MG63 (cell line): ENCODE data around the gene ALKBH4. TPM values are rescaled to one million over a fixed set of nuclear protein-coding genes. Genes with fewer than 3 reads are reported as not detected.
"Not testable (repeated sequence)": the region's sequence is repeated elsewhere in the genome, so short reads cannot be mapped to it uniquely, and the experiment has no call there.

Experiments used
- DNase-seq: peaks from one replicate; pipeline ENCODE4 v3.0.0-alpha.2; 2020
- H3K27me3 ChIP-seq: fragments of 250-450 bp; sonication (Bioruptor Pico); 2 replicates; pipeline ENCODE4 v1.5.1; 2020; ENCODE audit warnings: mild to moderate bottlenecking, moderate library complexity
- H3K36me3 ChIP-seq: fragments of 250-450 bp; sonication (Bioruptor Pico); 2 replicates; pipeline ENCODE4 v1.5.1; 2020; ENCODE audit warnings: mild to moderate bottlenecking, moderate library complexity
- H3K4me3 ChIP-seq: fragments of 250-450 bp; sonication (Bioruptor Pico); 2 replicates; pipeline ENCODE4 v1.5.1; 2020; ENCODE audit warnings: mild to moderate bottlenecking, moderate library complexity
- H3K9me3 ChIP-seq: fragments of 250-450 bp; sonication (Bioruptor Pico); 2 replicates; pipeline ENCODE4 v1.5.1; 2020; ENCODE audit warnings: mild to moderate bottlenecking, moderate library complexity
- total RNA-seq: library from RNA; depleted of rRNA; stranded (reverse); fragments of >200 nt; shearing (Covaris generic); gene quantifications from 2 replicates; pipeline ENCODE4 v1.2.3, GENCODE V29; 2014; ENCODE audit warnings: low replicate concordance

Gene ALKBH4
- total RNA-seq, 1 experiment from 2014 or later = 17.1 TPM

DNA sequence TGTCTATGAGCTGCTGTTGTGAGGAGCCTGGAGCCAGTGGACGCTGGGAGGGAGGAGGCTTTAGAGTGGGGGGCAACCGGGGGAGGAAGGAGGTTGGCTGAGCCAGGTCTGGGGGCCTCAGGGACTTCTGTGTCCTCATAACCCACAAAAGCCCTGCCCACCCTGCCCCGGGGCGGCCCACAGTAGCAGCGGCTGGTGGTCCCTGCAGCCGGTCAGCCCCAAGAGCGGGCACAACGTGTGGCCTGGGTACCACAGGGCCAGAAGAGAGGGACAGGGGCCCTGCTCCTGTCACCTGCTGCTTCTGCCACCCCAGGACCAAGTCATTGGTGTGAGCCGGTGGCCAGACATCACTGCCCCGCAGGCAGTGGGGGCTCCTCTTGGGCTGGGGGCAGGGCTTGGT lies 17.3 kb upstream of the ALKBH4 start:
- H3K4me3 ChIP-seq, DNase-seq, H3K27me3 ChIP-seq, H3K36me3 ChIP-seq, H3K9me3 ChIP-seq: not testable (repeated sequence)

DNA sequence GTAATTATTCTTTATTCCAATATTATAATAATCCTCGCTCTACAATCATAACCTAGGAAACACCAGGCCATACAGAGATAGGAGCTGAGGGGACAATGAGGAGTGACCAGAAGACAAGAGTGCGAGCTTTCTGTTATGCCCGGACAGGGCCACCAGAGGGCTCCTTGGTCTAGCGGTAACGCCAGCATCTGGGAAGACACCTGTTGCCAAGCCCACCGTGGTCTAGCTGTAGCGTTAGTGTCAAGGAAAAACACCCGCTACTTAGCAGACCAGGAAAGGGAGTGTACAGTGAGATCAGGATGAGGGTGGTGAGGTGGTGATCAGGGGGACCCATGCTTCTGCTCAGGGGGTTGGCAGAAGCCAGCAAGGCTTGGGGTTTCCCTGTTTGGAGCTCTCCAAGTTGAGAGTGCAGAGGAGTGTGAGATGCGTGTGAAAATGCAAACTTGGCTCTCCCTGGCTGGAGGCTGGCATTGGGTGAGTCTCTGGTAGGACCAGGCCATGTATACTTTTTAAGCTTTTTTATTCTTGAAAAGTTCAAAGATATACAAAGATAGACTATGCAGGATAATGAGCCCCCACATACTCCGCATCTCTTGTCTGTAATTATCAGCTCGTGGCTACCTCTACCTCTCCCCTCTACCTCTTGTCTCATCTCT lies 15.4 kb upstream of the ALKBH4 start:
- H3K4me3 ChIP-seq, H3K9me3 ChIP-seq, H3K27me3 ChIP-seq, H3K36me3 ChIP-seq: not testable (repeated sequence)
- peak; percentile 42 for DNase-seq

GRCh38 chr7:102479209-102479584 lies 14.5 kb upstream of the ALKBH4 start:
- H3K36me3 ChIP-seq, H3K9me3 ChIP-seq, H3K27me3 ChIP-seq, DNase-seq, H3K4me3 ChIP-seq: not testable (repeated sequence)

- not testable (repeated sequence) for H3K9me3 ChIP-seq, H3K36me3 ChIP-seq, H3K27me3 ChIP-seq
- peak within 1 kb of the TSS; percentile 70 for H3K4me3 ChIP-seq
- DNase-seq = peak; percentile 74
Observed at GRCh38 chr7:102478314-102479208, 13.9 kb upstream of the ALKBH4 start, which contains the start of gene POLR2J. Gene POLR2J (minus strand): TSS chr7:102478922. CDS start chr7:102478860, 62 bp downstream.

DNA sequence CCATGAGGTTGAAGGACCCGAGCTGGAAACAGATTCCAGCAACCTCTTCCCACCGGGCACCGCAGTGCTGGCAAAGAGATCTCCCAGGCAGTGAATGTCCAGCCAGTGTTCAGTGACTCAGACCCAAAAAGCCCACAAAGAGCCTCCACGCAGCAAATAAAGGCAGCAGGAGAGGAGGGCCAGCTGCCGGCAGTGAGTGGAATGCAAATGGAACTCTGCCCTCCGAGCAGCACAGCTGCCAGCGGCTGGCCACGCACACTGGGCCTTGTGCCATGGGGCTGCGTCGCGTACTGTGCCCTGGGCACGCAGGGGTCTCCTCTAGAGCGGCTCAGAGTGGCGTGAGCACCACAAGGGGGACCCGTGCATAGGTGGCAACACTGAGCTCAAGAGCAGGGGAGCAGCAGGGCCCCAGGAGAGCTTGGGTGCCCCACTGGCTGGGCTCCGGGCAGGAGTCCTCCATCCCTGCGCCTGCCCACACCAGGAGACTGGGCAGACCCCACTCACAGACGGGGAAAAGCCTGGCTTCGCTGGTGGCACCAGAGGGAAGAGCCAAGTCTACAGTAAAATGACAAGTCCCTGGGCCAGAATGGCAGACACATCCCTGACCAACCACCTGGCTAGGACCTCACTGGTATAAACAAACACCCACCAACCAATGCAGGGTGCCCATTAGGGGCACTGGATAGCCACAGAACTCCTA lies 10.2 kb upstream of the ALKBH4 start:
- H3K4me3 ChIP-seq, H3K36me3 ChIP-seq, H3K9me3 ChIP-seq, H3K27me3 ChIP-seq: not testable (repeated sequence)
- DNase-seq = peak; percentile 55

DNA sequence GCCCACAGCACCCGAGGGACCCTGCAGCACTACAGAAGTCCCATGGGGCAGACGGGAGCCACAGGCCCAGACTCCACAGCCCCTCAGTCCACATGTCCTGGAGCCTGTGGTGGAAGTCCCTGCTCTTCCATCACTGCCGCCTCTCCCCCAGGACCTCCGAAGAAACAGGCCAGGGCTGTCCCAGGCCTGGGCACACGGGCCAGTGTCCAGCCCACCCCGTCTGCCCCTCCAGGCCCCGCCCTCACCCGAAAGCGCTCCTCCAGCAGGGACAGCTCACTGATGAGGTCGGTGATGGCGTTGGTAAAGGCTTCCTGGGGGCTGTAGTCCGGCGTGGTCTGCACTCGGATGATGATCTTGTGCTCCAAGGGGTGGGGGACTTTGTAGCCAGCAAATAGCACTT lies 9.5 kb upstream of the ALKBH4 start:
- not testable (repeated sequence) for DNase-seq, H3K9me3 ChIP-seq

DNA sequence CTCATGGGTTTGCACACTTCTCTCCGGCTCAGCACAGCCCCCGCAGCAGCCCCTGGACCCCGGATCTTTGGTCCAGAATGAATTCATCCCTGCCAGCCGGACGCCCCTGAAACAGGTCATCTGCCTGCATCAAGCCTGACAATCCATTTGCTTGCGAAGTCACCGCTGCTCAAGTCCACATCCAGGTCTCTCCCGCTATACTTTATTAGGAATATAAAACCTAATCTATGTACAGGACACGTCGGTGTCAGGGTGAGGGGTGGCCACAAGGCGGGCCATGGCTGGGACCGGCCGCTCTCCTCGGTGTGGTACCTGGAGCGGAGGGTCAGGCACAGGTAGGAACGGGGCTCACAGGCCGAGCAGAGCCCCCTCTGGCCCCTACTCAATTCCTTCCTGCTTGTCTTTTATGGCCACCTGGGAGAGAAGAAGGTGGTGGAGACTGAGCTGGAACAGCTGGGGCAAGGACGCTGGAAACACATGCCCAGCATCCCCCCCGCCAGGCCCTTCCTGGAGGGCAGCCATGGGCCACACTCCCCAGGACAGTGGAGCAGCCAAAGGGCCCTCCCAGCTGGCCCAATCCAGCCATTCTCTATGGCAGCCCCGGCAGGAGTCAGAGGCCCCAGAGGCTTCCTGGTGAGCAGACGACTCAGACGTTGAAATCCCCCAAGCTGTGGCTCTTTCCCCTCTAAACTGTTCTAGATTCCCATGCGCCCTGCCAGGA lies 8.8 kb upstream of the ALKBH4 start:
- DNase-seq = no peak
- Histone ChIP-seq H3K36me3 (peaks cover 3% of the 10 kb centered on the region; the same call in 1 of the 2 replicates), H3K4me3 (no peak overlapping the region), H3K9me3 (no peaks in the 10 kb centered on the region), H3K27me3 (no peaks in the 10 kb centered on the region)

More for the DNA sequence above, 9.5 kb upstream of the ALKBH4 start:
- not testable (repeated sequence) for H3K4me3 ChIP-seq, H3K27me3 ChIP-seq, H3K36me3 ChIP-seq

DNA sequence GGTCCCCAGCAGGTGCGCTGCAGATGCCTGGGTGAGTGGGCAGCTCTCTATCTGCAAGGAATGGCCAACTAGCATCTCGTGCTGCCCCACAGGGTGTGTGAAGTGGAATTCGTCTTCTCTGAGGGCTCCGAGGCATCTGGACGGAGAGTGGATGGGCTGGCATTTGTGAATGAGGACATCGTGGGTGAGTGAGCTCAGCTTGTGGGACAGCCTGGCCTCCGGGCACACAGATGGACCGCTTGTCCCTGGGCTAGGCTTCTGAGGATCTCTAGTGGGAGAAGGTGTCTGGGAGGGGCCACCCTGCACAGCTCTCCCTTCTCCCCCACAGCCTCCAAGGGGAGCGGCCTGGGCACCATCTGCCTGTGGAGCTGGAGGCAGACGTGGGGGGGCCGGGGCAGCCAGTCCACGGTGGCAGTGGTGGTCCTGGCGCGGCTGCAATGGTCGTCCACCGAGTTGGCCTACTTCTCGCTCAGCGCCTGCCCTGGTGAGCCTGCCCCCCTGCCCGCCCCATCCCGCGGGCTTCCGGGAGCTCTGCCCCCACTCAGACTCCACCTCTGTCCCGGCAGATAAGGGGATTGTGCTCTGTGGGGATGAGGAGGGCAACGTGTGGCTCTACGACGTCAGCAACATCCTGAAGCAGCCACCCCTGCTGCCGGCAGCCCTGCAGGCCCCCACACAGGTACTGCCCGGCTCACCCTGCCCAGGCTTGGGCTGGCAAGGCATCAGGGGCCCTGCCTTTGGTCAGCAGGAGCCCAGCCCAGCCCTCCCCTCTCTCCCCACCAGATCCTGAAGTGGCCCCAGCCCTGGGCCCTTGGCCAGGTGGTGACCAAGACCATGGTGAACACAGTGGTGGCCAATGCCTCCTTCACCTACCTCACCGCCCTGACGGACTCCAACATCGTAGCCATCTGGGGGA lies 7.7 kb upstream of the ALKBH4 start:
- Histone ChIP-seq H3K4me3 (no peak overlapping the region), H3K36me3 (peaks cover 3% of the 10 kb centered on the region; the same call in 1 of the 2 replicates), H3K27me3 (no peaks in the 10 kb centered on the region), H3K9me3 (no peaks in the 10 kb centered on the region)
- DNase-seq = no peak

DNA sequence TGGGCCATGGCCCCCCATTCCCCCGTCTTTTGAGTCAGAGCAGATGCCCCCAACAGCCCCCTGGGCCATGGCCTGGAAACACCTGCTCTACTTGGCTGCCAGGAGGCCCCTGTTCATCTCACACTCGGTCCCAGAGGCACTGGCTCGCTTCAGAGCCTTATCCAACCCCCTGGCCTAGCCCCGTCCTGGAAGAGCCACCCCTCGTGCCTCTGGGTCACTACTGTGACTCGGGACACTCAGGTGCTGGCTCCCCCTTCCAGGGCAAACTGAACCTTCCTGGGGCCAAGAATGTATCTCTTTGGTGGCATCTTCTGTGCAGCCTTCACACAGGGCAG lies 7.1 kb upstream of the ALKBH4 start:
- no peaks in the 10 kb centered on the region for H3K27me3 ChIP-seq

DNA sequence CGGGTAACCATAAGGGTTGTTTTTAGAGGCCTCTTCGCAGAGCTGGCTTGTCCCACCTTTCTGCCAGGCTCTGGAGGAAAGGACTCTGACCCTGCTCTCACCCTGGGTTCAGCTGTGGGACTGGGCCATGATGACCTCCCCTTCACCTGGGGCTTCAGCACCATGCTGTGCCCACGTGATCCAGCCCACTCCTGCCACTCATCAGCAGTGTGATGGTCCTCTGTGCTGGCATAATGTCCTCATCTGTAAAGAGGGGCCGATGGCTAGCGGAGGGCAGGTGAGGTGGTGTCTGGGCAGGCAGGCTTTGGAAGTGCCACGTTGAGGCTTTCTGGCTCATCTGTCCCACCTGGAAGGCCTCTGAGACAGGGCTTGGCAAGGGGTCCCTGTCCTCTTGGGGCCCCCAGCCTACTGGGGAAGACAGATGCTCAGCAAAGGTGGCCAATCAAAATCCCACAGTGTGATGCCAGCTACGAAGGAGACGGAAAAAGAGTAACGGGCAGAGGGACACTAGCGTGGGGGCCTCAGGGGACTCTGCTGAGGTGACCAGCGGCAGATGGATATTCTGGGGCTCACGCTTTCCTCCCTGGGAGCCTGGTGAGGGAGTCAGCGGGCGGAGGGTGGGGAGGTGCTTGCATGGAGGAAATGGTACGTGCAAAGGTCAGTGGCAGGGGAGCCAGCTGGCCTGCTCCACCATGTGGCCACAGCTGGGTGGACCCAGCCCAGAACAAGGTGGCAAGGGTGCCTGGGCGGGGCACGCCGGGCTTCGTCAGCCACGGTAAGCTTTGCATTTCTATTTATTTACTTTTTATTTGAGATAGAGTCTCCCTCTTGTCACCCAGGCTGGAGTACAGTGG lies 5.5 kb upstream of the ALKBH4 start:
- Histone ChIP-seq H3K27me3 (no peaks in the 10 kb centered on the region), H3K4me3 (no peak overlapping the region), H3K36me3 (peaks cover 3% of the 10 kb centered on the region; the same call in 1 of the 2 replicates), H3K9me3 (no peaks in the 10 kb centered on the region)
- no peak for DNase-seq

More for the DNA sequence above, 7.1 kb upstream of the ALKBH4 start:
- Histone ChIP-seq H3K9me3 (no peaks in the 10 kb centered on the region), H3K4me3 (no peak overlapping the region), H3K36me3 (peaks cover 3% of the 10 kb centered on the region; the same call in 1 of the 2 replicates)
- no peak for DNase-seq

DNA sequence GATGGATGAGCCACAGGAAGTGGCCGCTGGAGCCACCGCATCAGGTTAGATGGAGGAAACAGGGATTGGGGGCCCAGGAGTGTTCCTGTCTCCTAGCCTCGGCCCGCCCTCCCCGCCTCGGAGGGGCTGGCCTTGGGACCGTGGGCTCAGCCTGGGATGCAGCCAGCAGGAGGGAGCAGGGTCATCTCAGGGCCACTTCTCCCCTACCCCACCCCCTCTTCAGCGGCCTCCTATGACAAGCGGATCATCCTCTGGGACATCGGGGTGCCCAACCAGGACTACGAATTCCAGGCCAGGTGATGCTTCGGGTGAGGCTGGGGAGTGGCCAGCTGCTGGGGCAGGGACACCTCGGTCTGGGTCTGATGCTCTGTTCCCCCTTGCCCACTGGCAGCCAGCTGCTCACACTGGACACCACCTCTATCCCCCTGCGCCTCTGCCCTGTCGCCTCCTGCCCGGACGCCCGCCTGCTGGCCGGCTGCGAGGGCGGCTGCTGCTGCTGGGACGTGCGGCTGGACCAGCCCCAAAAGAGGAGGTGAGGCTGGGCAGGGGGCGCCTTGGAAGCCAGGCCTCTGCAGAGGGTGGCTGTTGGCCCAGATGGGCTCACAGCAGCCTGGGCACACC lies 4.8 kb upstream of the ALKBH4 start:
- H3K9me3 ChIP-seq = no peaks in the 10 kb centered on the region
- H3K4me3 ChIP-seq = no peak overlapping the region
- H3K36me3 ChIP-seq = peaks cover 3% of the 10 kb centered on the region; the same call in 1 of the 2 replicates
- H3K27me3 ChIP-seq = no peaks in the 10 kb centered on the region
- no peak for DNase-seq

GRCh38 chr7:102468478-102469350 lies 4.1 kb upstream of the ALKBH4 start:
- peaks cover 3% of the 10 kb centered on the region; the same call in 1 of the 2 replicates for H3K36me3 ChIP-seq
- H3K9me3 ChIP-seq = no peaks in the 10 kb centered on the region
- no peaks in the 10 kb centered on the region for H3K27me3 ChIP-seq
- DNase-seq = no peak
- H3K4me3 ChIP-seq = no peak overlapping the region

DNA sequence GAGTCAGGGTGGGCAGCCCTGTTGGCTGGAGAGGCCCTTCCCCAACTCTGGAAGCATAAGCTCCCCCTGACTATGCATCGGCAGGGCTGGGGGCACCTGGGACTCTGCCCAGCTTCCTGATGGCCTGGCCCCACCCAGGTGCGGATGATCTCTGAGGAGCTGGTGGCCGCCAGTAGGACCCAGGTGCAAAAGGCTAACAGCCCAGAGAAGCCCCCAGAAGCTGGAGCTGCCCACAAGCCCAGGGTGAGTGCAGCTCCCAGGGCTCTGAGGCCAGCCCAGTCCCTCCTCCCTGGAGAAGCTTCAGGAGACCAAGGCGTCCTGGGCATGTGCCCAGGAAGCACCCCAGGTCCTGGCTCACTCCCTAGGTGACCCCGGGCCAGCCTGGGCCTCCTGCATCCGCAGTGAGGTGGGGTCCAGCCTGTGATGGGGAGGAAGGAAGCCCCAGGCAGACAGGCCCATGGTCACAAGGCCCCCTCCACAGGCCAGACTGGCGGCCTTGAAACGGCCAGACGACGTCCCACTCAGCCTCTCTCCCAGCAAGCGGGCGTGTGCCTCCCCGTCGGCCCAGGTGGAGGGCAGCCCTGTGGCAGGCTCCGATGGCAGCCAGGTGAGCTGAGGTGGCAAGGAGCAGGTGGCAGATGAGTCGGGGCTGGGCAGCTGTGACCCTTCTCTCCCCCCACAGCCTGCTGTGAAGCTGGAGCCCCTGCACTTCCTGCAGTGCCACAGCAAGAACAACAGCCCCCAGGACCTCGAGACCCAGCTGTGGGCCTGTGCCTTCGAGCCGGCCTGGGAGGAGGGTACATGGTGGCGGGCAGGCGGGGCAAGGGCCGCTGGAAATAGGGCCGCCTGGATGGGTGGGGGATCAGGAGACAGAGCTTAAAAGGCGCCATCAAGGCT lies 3.2 kb upstream of the ALKBH4 start:
- H3K4me3 ChIP-seq = no peak overlapping the region
- H3K36me3 ChIP-seq = peaks cover 3% of the 10 kb centered on the region; the same call in 1 of the 2 replicates
- no peaks in the 10 kb centered on the region for H3K27me3 ChIP-seq
- DNase-seq = no peak
- no peaks in the 10 kb centered on the region for H3K9me3 ChIP-seq
